NCI-H2196 treated with DMSO at 0.1 percent for 48 hours (cell line): ENCODE results near the gene MAGEA12.
"Not testable (repeated sequence)": the region's sequence is repeated elsewhere in the genome, so short reads cannot be mapped to it uniquely, and the experiment has no call there.

ENCODE experiments used
- DNase-seq: peaks from one replicate; lab custom pipeline; 2025; ENCODE audit not compliant: unreplicated experiment; lab: John Stamatoyannopoulos, UW

MAGEA12 gene, protein sequence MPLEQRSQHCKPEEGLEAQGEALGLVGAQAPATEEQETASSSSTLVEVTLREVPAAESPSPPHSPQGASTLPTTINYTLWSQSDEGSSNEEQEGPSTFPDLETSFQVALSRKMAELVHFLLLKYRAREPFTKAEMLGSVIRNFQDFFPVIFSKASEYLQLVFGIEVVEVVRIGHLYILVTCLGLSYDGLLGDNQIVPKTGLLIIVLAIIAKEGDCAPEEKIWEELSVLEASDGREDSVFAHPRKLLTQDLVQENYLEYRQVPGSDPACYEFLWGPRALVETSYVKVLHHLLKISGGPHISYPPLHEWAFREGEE

DNA sequence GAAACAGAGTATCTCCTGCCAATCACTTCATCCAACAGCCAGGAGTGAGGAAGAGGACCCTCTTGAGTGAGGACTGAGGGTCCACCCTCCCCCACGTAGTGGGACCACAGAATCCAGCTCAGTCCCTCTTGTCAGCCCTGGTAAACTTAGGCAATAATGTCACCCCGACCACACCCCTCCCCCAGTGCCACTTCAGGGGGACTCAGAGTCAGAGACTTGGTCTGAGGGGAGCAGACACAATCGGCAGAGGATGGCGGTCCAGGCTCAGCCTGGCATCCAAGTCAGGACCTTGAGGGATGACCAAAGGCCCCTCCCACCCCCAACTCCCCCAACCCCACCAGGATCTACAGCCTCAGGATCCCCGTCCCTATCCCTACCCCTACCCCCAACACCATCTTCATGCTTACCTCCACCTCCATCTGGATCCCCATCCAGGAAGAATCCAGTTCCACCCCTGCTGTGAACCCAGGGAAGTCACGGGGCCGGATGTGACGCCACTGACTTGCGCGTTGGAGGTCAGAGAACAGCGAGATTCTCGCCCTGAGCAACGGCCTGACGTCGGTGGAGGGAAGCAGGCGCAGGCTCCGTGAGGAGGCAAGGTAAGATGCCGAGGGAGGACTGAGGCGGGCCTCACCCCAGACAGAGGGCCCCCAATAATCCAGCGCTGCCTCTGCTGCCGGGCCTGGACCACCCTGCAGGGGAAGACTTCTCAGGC is at the start of gene MAGEA12, which contains the start of gene CSAG1:
Gene MAGEA12, plus strand, starts transcription at position 497 of the 715 bp plus-strand sequence. CDS start 2,405 bp downstream, outside the sequence.
Gene CSAG1, minus strand, starts transcription at position 461 of the 715 bp plus-strand sequence. CDS start 1,261 bp downstream, outside the sequence.
- DNase-seq, result no peak

DNA sequence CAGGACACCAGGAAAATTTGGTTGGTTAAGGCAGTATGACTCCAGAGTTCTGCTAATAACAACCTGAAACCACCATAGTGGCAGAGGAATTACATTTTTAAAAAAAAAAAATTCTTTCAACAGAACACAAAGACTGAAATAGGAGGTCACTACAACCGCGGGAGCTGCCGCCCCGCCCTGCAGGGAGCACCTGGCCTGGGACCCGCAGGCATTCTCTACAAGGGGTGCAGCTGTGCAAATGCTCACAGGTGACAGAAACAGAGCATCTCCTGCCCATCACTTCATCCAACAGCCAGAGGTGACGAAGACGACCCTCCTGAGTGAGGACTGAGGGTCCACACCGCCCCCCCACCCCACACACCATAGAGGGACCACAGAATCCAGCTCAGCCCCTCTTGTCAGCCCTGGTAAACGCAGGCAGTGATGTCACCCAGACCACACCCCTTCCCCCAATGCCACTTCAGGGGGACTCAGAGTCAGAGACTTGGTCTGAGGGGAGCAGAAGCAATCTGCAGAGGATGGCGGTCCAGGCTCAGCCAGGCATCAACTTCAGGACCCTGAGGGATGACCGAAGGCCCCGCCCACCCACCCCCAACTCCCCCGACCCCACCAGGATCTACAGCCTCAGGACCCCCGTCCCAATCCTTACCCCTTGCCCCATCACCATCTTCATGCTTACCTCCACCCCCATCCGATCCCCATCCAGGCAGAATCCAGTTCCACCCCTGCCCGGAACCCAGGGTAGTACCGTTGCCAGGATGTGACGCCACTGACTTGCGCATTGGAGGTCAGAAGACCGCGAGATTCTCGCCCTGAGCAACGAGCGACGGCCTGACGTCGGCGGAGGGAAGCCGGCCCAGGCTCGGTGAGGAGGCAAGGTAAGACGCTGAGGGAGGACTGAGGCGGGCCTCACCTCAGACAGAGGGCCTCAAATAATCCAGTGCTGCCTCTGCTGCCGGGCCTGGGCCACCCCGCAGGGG is 35.3 kb upstream of the MAGEA12 start, which contains the start of gene MAGEA3:
Gene MAGEA3, plus strand, starts transcription at position 843 of the 980 bp plus-strand sequence. CDS start 2,039 bp downstream, outside the sequence.
- not testable (repeated sequence) for DNase-seq

DNA sequence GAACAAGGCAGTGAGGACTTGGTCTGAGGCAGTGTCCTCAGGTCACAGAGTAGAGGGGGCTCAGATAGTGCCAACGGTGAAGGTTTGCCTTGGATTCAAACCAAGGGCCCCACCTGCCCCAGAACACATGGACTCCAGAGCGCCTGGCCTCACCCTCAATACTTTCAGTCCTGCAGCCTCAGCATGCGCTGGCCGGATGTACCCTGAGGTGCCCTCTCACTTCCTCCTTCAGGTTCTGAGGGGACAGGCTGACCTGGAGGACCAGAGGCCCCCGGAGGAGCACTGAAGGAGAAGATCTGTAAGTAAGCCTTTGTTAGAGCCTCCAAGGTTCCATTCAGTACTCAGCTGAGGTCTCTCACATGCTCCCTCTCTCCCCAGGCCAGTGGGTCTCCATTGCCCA is 33.2 kb upstream of the MAGEA12 start:
- not testable (repeated sequence) for DNase-seq

DNA sequence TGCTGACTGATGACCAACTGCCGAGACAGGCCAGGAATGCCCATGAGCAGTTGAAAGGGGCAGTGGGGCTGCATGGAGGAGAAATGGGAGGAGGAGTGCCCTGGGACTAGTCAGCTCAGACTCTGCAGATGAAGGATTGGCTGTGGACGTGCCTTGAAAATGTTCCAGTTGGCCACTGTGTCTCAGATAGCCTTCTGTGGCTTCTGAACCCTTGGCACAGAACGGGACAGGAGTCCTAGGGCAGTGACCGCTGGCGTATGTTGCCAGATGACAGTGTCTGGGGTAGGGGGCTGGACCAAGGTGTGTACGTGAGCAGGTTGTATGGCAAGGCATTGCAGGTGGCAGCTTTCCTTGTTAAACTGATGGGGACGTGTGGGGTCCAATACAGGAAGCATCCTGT is 27.1 kb upstream of the MAGEA12 start:
- not testable (repeated sequence) for DNase-seq

DNA sequence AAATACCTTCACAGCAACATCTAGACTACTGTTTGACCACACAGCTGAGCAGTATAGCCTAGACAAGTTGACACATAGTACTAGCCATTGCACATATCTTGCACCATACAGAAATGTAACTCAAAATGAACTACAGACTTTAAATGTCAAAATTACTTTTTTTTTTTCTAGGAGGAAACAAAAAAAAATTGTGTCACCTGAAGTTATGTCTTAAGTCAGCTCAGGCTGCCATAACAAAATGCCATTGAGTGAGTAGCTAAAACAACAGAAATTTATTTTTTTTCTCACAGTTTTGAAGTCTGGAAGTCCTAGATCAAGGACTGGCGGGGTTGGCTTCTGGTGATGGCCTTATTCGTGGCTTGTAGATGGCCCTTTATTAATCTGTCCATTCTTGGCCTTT is 24.4 kb upstream of the MAGEA12 start, which contains the start of gene CSAG2:
Gene CSAG2, minus strand, starts transcription at position 101 of the 400 bp plus-strand sequence. CDS start 161 bp downstream, outside the sequence.
- DNase-seq, result not testable (repeated sequence)

DNA sequence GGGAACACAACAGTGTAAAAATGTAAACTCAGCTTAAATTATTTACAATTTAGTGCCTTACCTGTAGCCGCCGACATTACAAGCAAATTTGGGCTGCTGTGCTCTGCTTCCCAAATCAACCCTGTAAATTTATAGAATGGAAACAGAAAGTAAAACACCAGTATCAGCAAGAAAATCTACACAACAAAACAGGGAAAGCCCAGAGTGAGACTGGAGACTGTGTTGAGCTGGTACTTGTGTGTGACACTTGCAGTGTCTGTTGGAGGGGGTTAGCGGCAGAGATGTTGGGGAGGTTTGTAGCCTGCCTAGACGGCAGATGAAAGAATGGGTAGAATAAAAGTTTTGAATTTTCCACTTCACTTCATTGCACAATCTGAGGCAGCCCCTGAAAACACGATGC is 20.4 kb upstream of the MAGEA12 start:
- DNase-seq, result not testable (repeated sequence)

DNA sequence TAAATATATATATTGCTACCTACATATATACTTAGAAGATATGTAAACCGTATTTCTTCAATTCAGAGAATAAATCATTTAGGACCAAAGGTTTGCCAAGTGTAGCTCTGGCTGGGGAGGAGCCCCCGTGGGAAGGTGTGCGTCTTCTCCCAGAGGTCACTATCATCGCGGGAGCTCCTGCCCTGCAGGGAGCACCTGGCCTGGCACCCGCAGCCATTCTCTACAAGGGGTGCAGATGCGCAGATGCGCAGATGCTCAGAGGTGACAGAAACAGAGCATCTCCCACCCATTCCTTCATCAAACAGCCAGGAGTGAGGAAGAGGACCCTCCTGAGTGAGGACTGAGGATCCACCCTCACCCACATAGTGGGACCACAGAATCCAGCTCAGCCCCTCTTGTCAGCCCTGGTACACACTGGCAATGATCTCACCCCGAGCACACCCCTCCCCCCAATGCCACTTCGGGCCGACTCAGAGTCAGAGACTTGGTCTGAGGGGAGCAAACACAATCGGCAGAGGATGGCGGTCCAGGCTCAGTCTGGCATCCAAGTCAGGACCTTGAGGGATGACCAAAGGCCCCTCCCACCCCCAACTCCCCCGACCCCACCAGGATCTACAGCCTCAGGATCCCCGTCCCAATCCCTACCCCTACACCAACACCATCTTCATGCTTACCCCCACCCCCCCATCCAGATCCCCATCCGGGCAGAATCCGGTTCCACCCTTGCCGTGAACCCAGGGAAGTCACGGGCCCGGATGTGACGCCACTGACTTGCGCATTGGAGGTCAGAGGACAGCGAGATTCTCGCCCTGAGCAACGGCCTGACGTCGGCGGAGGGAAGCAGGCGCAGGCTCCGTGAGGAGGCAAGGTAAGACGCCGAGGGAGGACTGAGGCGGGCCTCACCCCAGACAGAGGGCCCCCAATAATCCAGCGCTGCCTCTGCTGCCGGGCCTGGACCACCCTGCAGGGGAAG is 19.5 kb upstream of the MAGEA12 start, which contains the start of gene MAGEA2B:
Gene MAGEA2B, plus strand, starts transcription at position 814 of the 973 bp plus-strand sequence. CDS start 2,479 bp downstream, outside the sequence.
- not testable (repeated sequence) for DNase-seq

DNA sequence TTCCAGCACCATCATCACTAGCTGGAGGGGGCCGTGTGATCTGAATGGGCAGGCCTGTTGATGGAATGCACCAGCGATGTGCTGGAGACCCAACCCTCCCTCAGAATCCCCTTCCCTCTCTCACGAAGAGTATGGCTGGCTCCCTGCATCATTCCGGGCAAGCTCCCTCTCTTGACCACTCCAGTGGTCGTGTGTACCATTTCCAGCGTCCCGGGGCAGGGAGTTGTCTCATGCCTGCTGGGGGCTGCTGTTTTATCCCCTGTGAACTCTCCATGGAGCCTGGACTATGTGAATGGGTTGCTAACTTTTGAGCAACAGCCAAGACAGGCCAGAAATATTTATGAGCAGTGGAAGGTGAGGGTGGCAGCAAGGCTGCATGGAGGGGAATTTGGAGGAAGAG is 8.1 kb upstream of the MAGEA12 start:
- DNase-seq, result no peak

DNA sequence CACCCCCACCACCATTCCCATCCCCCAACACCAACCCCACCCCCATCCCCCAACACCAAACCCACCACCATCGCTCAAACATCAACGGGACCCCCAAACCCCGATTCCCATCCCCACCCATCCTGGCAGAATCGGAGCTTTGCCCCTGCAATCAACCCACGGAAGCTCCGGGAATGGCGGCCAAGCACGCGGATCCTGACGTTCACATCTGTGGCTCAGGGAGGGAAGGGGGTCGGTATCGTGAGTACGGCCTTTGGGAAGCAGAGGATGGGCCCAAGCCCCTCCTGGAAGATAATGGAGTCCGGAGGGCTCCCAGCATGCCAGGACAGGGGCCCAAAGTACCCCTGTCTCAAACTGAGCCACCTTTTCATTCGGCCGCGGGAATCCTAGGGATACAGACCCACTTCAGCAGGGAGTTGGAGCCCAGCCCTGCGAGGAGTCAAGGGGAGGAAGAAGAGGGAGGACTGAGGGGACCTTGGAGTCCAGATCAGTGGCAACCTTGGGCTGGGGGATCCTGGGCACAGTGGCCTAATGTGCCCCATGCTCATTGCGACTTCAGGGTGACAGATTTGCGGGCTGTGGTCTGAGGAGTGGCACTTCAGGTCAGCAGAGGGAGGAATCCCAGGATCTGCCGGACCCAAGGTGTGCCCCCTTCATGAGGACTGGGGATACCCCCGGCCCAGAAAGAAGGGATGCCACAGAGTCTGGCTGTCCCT is 744 bp downstream of the MAGEA12 start:
- DNase-seq, result not testable (repeated sequence)

DNA sequence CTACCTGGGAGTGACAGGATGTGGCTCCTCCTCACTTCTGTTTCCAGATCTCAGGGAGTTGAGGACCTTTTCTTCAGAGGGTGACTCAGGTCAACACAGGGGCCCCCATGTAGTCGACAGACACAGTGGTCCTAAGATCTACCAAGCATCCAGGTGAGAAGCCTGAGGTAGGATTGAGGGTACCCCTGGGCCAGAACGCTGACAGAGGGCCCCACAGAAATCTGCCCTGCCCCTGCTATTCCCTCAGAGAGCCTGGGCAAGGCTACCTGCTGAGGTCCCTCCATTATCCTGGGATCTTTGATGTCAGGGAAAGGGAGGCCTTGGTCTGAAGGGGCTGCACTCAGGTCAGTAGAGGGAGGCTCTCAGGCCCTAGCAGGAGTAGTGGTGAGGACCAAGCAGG is 1.5 kb downstream of the MAGEA12 start:
- DNase-seq, result no peak

DNA sequence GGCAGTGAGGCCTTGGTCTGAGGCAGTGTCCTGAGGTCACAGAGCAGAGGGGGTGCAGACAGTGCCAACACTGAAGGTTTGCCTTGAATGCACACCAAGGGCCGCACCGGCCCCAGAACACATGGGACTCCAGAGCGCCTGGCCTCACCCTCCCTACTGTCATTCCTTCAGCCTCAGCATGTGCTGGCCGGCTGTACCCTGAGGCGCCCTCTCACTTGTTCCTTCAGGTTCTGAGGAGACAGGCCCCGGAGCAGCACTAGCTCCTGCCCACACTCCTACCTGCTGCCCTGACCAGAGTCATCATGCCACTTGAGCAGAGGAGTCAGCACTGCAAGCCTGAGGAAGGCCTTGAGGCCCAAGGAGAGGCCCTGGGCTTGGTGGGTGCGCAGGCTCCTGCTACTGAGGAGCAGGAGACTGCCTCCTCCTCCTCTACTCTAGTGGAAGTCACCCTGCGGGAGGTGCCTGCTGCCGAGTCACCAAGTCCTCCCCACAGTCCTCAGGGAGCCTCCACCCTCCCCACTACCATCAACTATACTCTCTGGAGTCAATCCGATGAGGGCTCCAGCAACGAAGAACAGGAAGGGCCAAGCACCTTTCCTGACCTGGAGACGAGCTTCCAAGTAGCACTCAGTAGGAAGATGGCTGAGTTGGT is 2.4 kb downstream of the MAGEA12 start:
- no peak for DNase-seq

DNA sequence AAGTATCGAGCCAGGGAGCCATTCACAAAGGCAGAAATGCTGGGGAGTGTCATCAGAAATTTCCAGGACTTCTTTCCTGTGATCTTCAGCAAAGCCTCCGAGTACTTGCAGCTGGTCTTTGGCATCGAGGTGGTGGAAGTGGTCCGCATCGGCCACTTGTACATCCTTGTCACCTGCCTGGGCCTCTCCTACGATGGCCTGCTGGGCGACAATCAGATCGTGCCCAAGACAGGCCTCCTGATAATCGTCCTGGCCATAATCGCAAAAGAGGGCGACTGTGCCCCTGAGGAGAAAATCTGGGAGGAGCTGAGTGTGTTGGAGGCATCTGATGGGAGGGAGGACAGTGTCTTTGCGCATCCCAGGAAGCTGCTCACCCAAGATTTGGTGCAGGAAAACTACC is 3.0 kb downstream of the MAGEA12 start:
- not testable (repeated sequence) for DNase-seq

DNA sequence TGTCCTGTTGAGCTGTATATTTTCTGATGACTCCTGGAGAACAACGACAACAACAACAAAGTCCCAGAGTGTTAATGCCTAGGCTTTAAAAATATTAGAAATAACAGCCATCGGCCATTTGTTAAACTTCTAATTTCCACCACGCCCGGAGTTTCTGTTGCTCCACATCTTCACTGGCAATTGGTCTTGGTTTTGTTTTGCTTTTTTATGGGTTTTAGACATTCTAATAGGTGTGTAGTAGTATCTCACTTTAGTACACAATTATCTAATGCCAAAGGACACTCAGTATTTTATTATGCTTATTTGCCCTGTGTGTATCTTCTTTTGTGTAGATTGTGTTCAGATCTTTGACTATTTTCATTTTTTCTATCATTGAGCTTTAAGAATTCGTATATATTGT is 5.0 kb downstream of the MAGEA12 start:
- DNase-seq, result no peak

DNA sequence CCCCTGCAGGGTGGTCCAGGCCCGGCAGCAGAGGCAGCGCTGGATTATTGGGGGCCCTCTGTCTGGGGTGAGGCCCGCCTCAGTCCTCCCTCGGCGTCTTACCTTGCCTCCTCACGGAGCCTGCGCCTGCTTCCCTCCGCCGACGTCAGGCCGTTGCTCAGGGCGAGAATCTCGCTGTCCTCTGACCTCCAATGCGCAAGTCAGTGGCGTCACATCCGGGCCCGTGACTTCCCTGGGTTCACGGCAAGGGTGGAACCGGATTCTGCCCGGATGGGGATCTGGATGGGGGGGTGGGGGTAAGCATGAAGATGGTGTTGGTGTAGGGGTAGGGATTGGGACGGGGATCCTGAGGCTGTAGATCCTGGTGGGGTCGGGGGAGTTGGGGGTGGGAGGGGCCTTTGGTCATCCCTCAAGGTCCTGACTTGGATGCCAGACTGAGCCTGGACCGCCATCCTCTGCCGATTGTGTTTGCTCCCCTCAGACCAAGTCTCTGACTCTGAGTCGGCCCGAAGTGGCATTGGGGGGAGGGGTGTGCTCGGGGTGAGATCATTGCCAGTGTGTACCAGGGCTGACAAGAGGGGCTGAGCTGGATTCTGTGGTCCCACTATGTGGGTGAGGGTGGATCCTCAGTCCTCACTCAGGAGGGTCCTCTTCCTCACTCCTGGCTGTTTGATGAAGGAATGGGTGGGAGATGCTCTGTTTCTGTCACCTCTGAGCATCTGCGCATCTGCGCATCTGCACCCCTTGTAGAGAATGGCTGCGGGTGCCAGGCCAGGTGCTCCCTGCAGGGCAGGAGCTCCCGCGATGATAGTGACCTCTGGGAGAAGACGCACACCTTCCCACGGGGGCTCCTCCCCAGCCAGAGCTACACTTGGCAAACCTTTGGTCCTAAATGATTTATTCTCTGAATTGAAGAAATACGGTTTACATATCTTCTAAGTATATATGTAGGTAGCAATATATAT is 20.4 kb downstream of the MAGEA12 start, which contains the start of gene MAGEA2:
Gene MAGEA2, minus strand, starts transcription at position 157 of the 965 bp plus-strand sequence. CDS start 2,479 bp downstream, outside the sequence.
- DNase-seq, result not testable (repeated sequence)

DNA sequence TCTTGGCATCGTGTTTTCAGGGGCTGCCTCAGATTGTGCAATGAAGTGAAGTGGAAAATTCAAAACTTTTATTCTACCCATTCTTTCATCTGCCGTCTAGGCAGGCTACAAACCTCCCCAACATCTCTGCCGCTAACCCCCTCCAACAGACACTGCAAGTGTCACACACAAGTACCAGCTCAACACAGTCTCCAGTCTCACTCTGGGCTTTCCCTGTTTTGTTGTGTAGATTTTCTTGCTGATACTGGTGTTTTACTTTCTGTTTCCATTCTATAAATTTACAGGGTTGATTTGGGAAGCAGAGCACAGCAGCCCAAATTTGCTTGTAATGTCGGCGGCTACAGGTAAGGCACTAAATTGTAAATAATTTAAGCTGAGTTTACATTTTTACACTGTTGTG is 21.3 kb downstream of the MAGEA12 start:
- not testable (repeated sequence) for DNase-seq

DNA sequence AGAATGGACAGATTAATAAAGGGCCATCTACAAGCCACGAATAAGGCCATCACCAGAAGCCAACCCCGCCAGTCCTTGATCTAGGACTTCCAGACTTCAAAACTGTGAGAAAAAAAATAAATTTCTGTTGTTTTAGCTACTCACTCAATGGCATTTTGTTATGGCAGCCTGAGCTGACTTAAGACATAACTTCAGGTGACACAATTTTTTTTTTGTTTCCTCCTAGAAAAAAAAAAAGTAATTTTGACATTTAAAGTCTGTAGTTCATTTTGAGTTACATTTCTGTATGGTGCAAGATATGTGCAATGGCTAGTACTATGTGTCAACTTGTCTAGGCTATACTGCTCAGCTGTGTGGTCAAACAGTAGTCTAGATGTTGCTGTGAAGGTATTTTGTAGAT is 25.4 kb downstream of the MAGEA12 start, which contains the start of gene CSAG3:
Gene CSAG3, plus strand, starts transcription at position 301 of the 400 bp plus-strand sequence.
- not testable (repeated sequence) for DNase-seq

DNA sequence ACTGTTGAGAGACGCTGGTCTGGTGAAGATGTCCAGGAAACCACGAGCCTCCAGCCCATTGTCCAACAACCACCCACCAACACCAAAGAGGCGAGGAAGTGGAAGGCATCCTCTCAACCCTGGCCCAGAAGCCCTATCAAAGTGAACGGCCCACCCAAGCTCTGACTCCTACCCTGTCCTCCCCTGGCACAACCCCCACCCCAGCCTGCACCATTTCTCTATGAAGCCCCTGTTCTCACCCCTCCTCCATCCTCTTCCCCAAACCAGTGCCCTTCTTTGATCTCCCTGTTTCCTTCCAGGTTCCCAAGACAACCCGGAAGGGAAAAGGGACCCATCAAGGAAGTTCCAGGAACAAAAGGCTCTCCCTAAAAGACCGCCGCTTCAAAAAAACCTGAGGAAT is 26.0 kb downstream of the MAGEA12 start:
- not testable (repeated sequence) for DNase-seq
